ENCODE data around the gene PRAC2. TPM values are rescaled to one million over a fixed set of nuclear protein-coding genes. Genes with fewer than 3 reads are reported as not detected.

PRAC2 gene
- total and polyA plus RNA-seq, 10 donors, result not detected

DNA sequence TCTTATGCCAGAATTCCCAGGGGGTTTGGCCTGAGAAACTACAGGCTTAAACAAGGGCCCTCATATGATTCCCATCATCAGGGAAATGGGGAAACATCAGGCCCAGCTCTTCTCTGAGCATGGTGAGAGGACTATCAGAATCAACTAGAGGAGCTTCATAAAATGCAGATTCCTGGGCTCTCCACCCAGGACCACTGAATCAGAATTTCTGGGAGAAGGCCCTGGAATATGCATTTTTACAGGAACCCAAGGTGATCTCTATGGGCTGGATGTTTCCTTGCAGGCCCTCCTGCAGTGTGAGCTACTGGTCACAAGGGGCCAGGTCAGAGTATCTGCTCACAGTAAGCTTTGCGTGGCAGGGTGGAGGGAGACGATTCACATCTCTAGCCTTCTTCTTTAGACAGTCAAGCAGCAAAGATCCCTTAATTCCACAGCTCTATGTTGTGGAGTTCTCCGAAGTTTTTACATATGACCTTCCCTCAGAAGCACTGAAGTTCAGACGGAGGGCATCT lies 44.3 kb downstream of the PRAC2 start:
- no peak overlapping the region for H3K4me3 ChIP-seq
- H3K4me1 ChIP-seq, result no peaks in the 10 kb centered on the region
- H3K27ac ChIP-seq, result no peak overlapping the region
- H3K36me3 ChIP-seq, result no peaks in the 10 kb centered on the region
- H3K9me3 ChIP-seq, result no peaks in the 10 kb centered on the region
- TF ChIP-seq POLR2AphosphoS5 (IDR thresholded peaks at IDR 0.05) (no peak), POLR2A (IDR thresholded peaks at IDR 0.05) (no peak)
- peaks cover 0 to 76% (median 20%) of the 10 kb centered on the region in 7 donors for H3K27me3 ChIP-seq (replicated peaks in 1 of 7)
- DNase-seq, result no peak
- 70 to 92% (median 85%) methylated on average over 4 of the region's 4 CpGs for WGBS, 5 donors
- intact Hi-C loops (cut with DNase I; ENCODE audit: low total_unique reads), result no loop called here

GRCh38 chr17:48769009-48769675 lies 46.2 kb downstream of the PRAC2 start:
- TF ChIP-seq POLR2AphosphoS5 (IDR thresholded peaks at IDR 0.05) (no peak), POLR2A (IDR thresholded peaks at IDR 0.05) (no peak)
- TF ChIP-seq, protein P1, sequence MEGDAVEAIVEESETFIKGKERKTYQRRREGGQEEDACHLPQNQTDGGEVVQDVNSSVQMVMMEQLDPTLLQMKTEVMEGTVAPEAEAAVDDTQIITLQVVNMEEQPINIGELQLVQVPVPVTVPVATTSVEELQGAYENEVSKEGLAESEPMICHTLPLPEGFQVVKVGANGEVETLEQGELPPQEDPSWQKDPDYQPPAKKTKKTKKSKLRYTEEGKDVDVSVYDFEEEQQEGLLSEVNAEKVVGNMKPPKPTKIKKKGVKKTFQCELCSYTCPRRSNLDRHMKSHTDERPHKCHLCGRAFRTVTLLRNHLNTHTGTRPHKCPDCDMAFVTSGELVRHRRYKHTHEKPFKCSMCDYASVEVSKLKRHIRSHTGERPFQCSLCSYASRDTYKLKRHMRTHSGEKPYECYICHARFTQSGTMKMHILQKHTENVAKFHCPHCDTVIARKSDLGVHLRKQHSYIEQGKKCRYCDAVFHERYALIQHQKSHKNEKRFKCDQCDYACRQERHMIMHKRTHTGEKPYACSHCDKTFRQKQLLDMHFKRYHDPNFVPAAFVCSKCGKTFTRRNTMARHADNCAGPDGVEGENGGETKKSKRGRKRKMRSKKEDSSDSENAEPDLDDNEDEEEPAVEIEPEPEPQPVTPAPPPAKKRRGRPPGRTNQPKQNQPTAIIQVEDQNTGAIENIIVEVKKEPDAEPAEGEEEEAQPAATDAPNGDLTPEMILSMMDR (IDR thresholded peaks at IDR 0.05 in 8 of 11, conservative IDR thresholded peaks at IDR 0.05 in 3 of 11), result no peak
- 79 to 91% (median 89%) methylated on average over 5 of the region's 5 CpGs for WGBS, 5 donors
- intact Hi-C loops (cut with DNase I; ENCODE audit: low total_unique reads), result no loop called here
- H3K4me3 ChIP-seq, result no peak overlapping the region
- H3K27me3 ChIP-seq (replicated peaks in 1 of 7), result peaks cover 0 to 74% (median 14%) of the 10 kb centered on the region in 7 donors
- no peak for DNase-seq
- H3K27ac ChIP-seq, result no peak overlapping the region
- H3K4me1 ChIP-seq, result no peaks in the 10 kb centered on the region
- no peaks in the 10 kb centered on the region for H3K9me3 ChIP-seq
- no peaks in the 10 kb centered on the region for H3K36me3 ChIP-seq

GRCh38 chr17:48770954-48771353 lies 48.0 kb downstream of the PRAC2 start:
- H3K27ac ChIP-seq, result no peak overlapping the region
- H3K36me3 ChIP-seq, result no peaks in the 10 kb centered on the region
- H3K4me3 ChIP-seq, result no peak overlapping the region
- peaks cover 0 to 76% (median 14%) of the 10 kb centered on the region in 7 donors for H3K27me3 ChIP-seq (replicated peaks in 1 of 7)
- 32 to 58% (median 44%) methylated on average over 3 of the region's 3 CpGs for WGBS, 5 donors
- no peak for DNase-seq
- no peak for TF ChIP-seq POLR2AphosphoS5 (IDR thresholded peaks at IDR 0.05)
- TF ChIP-seq, protein P1 (IDR thresholded peaks at IDR 0.05 in 8 of 11, conservative IDR thresholded peaks at IDR 0.05 in 3 of 11), result no peak
- TF ChIP-seq POLR2A (IDR thresholded peaks at IDR 0.05), result no peak
- intact Hi-C loops (cut with DNase I; ENCODE audit: low total_unique reads), result no loop called here
- peaks cover 0 to 3% (median 0%) of the 10 kb centered on the region in 8 donors for H3K9me3 ChIP-seq
- no peaks in the 10 kb centered on the region for H3K4me1 ChIP-seq

DNA sequence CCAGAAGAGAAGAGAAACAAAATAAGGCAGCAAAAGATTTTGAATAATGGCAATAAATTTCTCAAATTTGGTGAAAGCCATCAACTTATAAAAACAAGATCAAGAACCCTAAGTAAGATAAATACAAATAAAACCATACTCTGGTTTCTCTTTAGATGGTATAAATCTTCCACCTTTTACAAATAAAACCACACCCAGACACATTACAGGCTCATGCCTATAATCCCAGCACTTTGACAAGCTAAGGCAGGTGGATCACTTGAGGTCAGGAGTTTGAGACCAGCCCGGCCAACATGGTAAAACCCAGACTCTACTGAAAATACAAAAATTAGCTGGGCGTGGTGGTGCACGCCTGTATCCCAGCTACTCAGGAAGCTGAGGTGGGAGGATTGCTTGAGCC lies 50.3 kb downstream of the PRAC2 start:
- peaks cover 0 to 77% (median 14%) of the 10 kb centered on the region in 7 donors for H3K27me3 ChIP-seq (replicated peaks in 1 of 7)
- peaks cover 0 to 5% (median 0%) of the 10 kb centered on the region in 8 donors for H3K9me3 ChIP-seq
- no peak for DNase-seq
- H3K27ac ChIP-seq, result no peak overlapping the region
- no peak overlapping the region for H3K4me3 ChIP-seq
- 72 to 86% (median 74%) methylated on average over 3 of the region's 3 CpGs for WGBS, 5 donors
- H3K4me1 ChIP-seq, result no peaks in the 10 kb centered on the region
- H3K36me3 ChIP-seq, result no peaks in the 10 kb centered on the region
- intact Hi-C loops (cut with DNase I; ENCODE audit: low total_unique reads), result no loop called here
- TF ChIP-seq, protein P1 (IDR thresholded peaks at IDR 0.05 in 8 of 11, conservative IDR thresholded peaks at IDR 0.05 in 3 of 11), result no peak
- TF ChIP-seq POLR2A (IDR thresholded peaks at IDR 0.05), result no peak
- no peak for TF ChIP-seq POLR2AphosphoS5 (IDR thresholded peaks at IDR 0.05)

Small RNA genes within 50 kb of the gene (microRNA-seq; reads per million reads assigned to microRNA genes)
- 0 reads per million in 3 donors for gene MIR3185

Small RNA genes within 50 kb of the gene (small RNA-seq; reads per million reads assigned to genes)
- gene AC091179.2, result 0 reads per million in 4 donors
- 0 to 0.49 (median 0) reads per million in 4 donors for gene COX6B1P2
- 0 reads per million in 4 donors for gene MIR3185
- gene RF02132, result 0 reads per million in 4 donors
- gene RF02133, result 0 reads per million in 4 donors
- 0 to 0.08 (median 0) reads per million in 4 donors for gene RN7SL125P

Other genes starting within 250 kb of the PRAC2 start
- not detected for gene HOXB1, start 192.2 kb upstream of the PRAC2 start, total RNA-seq
- gene HOXB1, start 192.2 kb upstream of the PRAC2 start, polyA plus RNA-seq, result under 1 TPM in 1 of 3 donors, not detected in 2; 0.06 TPM
- 10 to 100 TPM in 4 of 7 donors, 1 to 10 TPM in 3; 5.9 to 21.9 (median 10.2) TPM for gene HOXB2, start 178.1 kb upstream of the PRAC2 start, total RNA-seq
- gene HOXB2, start 178.1 kb upstream of the PRAC2 start, polyA plus RNA-seq, result 1 to 10 TPM; 7.2 to 8.2 (median 8.0) TPM
- 1 to 10 TPM; 1.9 to 6.4 (median 3.6) TPM for gene HOXB4, start 144.8 kb upstream of the PRAC2 start, total RNA-seq
- gene HOXB4, start 144.8 kb upstream of the PRAC2 start, polyA plus RNA-seq, result 1 to 10 TPM; 2.3 to 2.7 (median 2.4) TPM
- gene HOXB3, start 132.9 kb upstream of the PRAC2 start, total RNA-seq, result 10 to 100 TPM in 4 of 7 donors, 1 to 10 TPM in 3; 6.8 to 23.1 (median 10.4) TPM
- gene HOXB3, start 132.9 kb upstream of the PRAC2 start, polyA plus RNA-seq, result 1 to 10 TPM; 3.6 to 7.8 (median 6.5) TPM
- gene HOXB5, start 129.4 kb upstream of the PRAC2 start, total RNA-seq, result 1 to 10 TPM in 3 of 7 donors, under 1 TPM in 4; 0.43 to 2.6 (median 0.67) TPM
- gene HOXB5, start 129.4 kb upstream of the PRAC2 start, polyA plus RNA-seq, result 1 to 10 TPM in 2 of 3 donors, under 1 TPM in 1; 0.91 to 1.5 (median 1.3) TPM
- gene HOXB6, start 118.2 kb upstream of the PRAC2 start, total RNA-seq, result 1 to 10 TPM; 1.2 to 4.5 (median 3.3) TPM
- gene HOXB6, start 118.2 kb upstream of the PRAC2 start, polyA plus RNA-seq, result 1 to 10 TPM; 1.7 to 3.4 (median 2.1) TPM
- gene HOXB7, start 112.2 kb upstream of the PRAC2 start, total RNA-seq, result 1 to 10 TPM; 1.3 to 3.5 (median 2.7) TPM
- gene HOXB7, start 112.2 kb upstream of the PRAC2 start, polyA plus RNA-seq, result 1 to 10 TPM; 3.2 to 7.5 (median 3.3) TPM
- gene HOXB8, start 107.9 kb upstream of the PRAC2 start, total RNA-seq, result not detected
- gene HOXB8, start 107.9 kb upstream of the PRAC2 start, polyA plus RNA-seq, result under 1 TPM in 2 of 3 donors, not detected in 1; 0.07 to 0.14 TPM
- under 1 TPM in 2 of 7 donors, not detected in 5; 0.30 to 0.42 TPM for gene HOXB9, start 96.8 kb upstream of the PRAC2 start, total RNA-seq
- under 1 TPM; 0.10 to 0.50 (median 0.50) TPM for gene HOXB9, start 96.8 kb upstream of the PRAC2 start, polyA plus RNA-seq
- gene PRAC1, start 667 bp upstream of the PRAC2 start, total RNA-seq, result not detected
- not detected for gene PRAC1, start 667 bp upstream of the PRAC2 start, polyA plus RNA-seq
- not detected for gene HOXB13, start 5.6 kb downstream of the PRAC2 start, total RNA-seq
- under 1 TPM in 1 of 3 donors, not detected in 2; 0.02 TPM for gene HOXB13, start 5.6 kb downstream of the PRAC2 start, polyA plus RNA-seq
- gene TTLL6, start 94.0 kb downstream of the PRAC2 start, total RNA-seq, result not detected
- gene TTLL6, start 94.0 kb downstream of the PRAC2 start, polyA plus RNA-seq, result under 1 TPM in 1 of 3 donors, not detected in 2; 0.04 TPM
- 100 to 1,000 TPM; 113 to 167 (median 136) TPM for gene CALCOCO2, start 107.8 kb downstream of the PRAC2 start, total RNA-seq
- gene CALCOCO2, start 107.8 kb downstream of the PRAC2 start, polyA plus RNA-seq, result 10 to 100 TPM; 30.1 to 45.7 (median 31.7) TPM
- gene ATP5MC1, start 169.6 kb downstream of the PRAC2 start, total RNA-seq, result 10 to 100 TPM; 36.0 to 85.3 (median 49.1) TPM
- gene ATP5MC1, start 169.6 kb downstream of the PRAC2 start, polyA plus RNA-seq, result 100 to 1,000 TPM; 175 to 269 (median 195) TPM
- gene UBE2Z, start 185.2 kb downstream of the PRAC2 start, total RNA-seq, result 10 to 100 TPM; 72.9 to 94.9 (median 83.1) TPM
- 10 to 100 TPM; 33.6 to 51.5 (median 34.8) TPM for gene UBE2Z, start 185.2 kb downstream of the PRAC2 start, polyA plus RNA-seq
- gene SNF8, start 221.7 kb downstream of the PRAC2 start, total RNA-seq, result 10 to 100 TPM; 55.9 to 83.5 (median 67.7) TPM
- gene SNF8, start 221.7 kb downstream of the PRAC2 start, polyA plus RNA-seq, result 100 to 1,000 TPM in 2 of 3 donors, 10 to 100 TPM in 1; 99.6 to 129 (median 104) TPM
- not detected for gene GIP, start 245.4 kb downstream of the PRAC2 start, total RNA-seq
- gene GIP, start 245.4 kb downstream of the PRAC2 start, polyA plus RNA-seq, result not detected

Data from spleen (tissue), 11 donors.